Hepatocyte (in vitro differentiated cells): ENCODE data around the gene CMIP. TPM values are rescaled to one million over a fixed set of nuclear protein-coding genes. Genes with fewer than 3 reads are reported as not detected.

Source experiments
- DNase-seq: peaks from one replicate; pipeline ENCODE4 v3.0.0-alpha.2; 2016; ENCODE audit warnings: low spot score
- H2AFZ ChIP-seq: fragments of 200-600 bp; sonication (generic); 2 replicates; pipeline ENCODE4 v1.6.0; 2016; ENCODE audit warnings: antibody characterized with exemption, mild to moderate bottlenecking
- H3K27ac ChIP-seq: fragments of 200-600 bp; sonication (generic); 2 replicates; pipeline ENCODE4 v1.5.1; 2016; ENCODE audit warnings: mild to moderate bottlenecking
- H3K27me3 ChIP-seq: fragments of 200-600 bp; sonication (generic); 2 replicates; pipeline ENCODE4 v1.6.1; 2016
- H3K36me3 ChIP-seq: fragments of 200-600 bp; sonication (generic); replicated peaks from 2 replicates; pipeline ENCODE4 v1.5.1; 2016; ENCODE audit warnings: low read depth; ENCODE audit not compliant: insufficient read depth
- H3K4me1 ChIP-seq: fragments of 200-600 bp; sonication (generic); 2 replicates; pipeline ENCODE4 v1.5.1; 2016; ENCODE audit warnings: mild to moderate bottlenecking, moderate library complexity; ENCODE audit not compliant: insufficient read depth
- H3K4me2 ChIP-seq: fragments of 200-600 bp; sonication (generic); 2 replicates; pipeline ENCODE4 v1.6.0; 2016
- H3K4me3 ChIP-seq: fragments of 200-600 bp; sonication (generic); 2 replicates; pipeline ENCODE4 v1.5.1; 2016; ENCODE audit warnings: mild to moderate bottlenecking
- H3K79me2 ChIP-seq: fragments of 200-600 bp; sonication (generic); 2 replicates; pipeline ENCODE4 v1.6.0; 2017; ENCODE audit warnings: mild to moderate bottlenecking
- H3K9me2 ChIP-seq: fragments of 200-600 bp; sonication (generic); replicated peaks from 2 replicates; pipeline ENCODE4 v1.6.0; 2017; ENCODE audit warnings: mild to moderate bottlenecking; ENCODE audit not compliant: insufficient read depth
- H3K9me3 ChIP-seq: fragments of 200-600 bp; sonication (generic); 2 replicates; pipeline ENCODE4 v1.5.1; 2016; ENCODE audit warnings: low read depth, mild to moderate bottlenecking
- H4K20me1 ChIP-seq: fragments of 200-600 bp; sonication (generic); 2 replicates; pipeline ENCODE4 v1.6.0; 2016; ENCODE audit warnings: mild to moderate bottlenecking; ENCODE audit not compliant: insufficient read depth, poor library complexity, severe bottlenecking
- EZH2 ChIP-seq: fragments of 200-600 bp; sonication (generic); IDR thresholded peaks from 2 replicates; pipeline ENCODE4 v1.6.1; 2016; ENCODE audit warnings: antibody characterized with exemption, mild to moderate bottlenecking, borderline replicate concordance
- EZH2phosphoT487 ChIP-seq: fragments of 200-600 bp; sonication (generic); IDR thresholded peaks from one replicate; pipeline ENCODE4 v1.6.1; 2018; ENCODE audit warnings: antibody characterized with exemption, mild to moderate bottlenecking, low read depth, moderate library complexity; ENCODE audit not compliant: unreplicated experiment, severe bottlenecking
- WGBS: methylation state at CpG from one replicate; pipeline ENCODE4 v1.1.6; 2016; ENCODE audit warnings: low lambda C conversion rate; ENCODE audit errors: missing lambda C conversion rate; 5-methylcytosine and 5-hydroxymethylcytosine counted together
- polyA plus RNA-seq: library from polyadenylated mRNA; unstranded; fragments of >200 nt; fragmentation: Nextera tagmentation; extraction: Ambion mirVana; gene quantifications from 2 replicates; pipeline ENCODE4 v1.2.1, GENCODE V29; 2016
- total RNA-seq: library from RNA; depleted of rRNA; stranded (reverse); fragments of >200 nt; gene quantifications from 2 replicates; pipeline ENCODE4 v1.2.3, GENCODE V29; 2014
- TF ChIP-seq, protein P1 (sequence below): fragments of 200-600 bp; sonication (generic); IDR thresholded peaks from 2 replicates; pipeline ENCODE4 v1.5.1; 2016; ENCODE audit warnings: antibody characterized with exemption, mild to moderate bottlenecking; ENCODE audit not compliant: poor library complexity

CMIP gene
- total and polyA plus RNA-seq, 2 experiments from 2014 or later: 5.8 to 17.8 TPM

DNA sequence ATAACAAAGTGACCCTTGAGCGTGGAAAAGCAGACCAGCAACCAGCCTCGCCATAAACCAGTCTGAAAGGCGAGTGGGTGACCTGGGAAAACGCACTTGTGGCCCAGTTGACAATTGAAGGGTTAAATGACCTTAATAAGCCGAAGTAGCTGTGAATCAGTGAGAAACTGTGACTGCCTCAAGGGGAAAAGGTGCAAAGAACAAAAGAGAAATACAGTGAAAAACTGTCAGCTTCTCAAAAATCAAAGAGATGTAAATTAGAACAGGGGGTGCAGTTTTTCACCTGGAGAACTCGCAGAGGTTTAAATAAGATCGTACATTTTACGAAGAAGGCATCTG lies 124.1 kb downstream of the CMIP start:
- no peak for TF ChIP-seq EZH2
- TF ChIP-seq, protein P1, sequence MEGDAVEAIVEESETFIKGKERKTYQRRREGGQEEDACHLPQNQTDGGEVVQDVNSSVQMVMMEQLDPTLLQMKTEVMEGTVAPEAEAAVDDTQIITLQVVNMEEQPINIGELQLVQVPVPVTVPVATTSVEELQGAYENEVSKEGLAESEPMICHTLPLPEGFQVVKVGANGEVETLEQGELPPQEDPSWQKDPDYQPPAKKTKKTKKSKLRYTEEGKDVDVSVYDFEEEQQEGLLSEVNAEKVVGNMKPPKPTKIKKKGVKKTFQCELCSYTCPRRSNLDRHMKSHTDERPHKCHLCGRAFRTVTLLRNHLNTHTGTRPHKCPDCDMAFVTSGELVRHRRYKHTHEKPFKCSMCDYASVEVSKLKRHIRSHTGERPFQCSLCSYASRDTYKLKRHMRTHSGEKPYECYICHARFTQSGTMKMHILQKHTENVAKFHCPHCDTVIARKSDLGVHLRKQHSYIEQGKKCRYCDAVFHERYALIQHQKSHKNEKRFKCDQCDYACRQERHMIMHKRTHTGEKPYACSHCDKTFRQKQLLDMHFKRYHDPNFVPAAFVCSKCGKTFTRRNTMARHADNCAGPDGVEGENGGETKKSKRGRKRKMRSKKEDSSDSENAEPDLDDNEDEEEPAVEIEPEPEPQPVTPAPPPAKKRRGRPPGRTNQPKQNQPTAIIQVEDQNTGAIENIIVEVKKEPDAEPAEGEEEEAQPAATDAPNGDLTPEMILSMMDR: no peak
- no peak for TF ChIP-seq EZH2phosphoT487
- peak overlapping the region; percentile 39 for H3K4me2 ChIP-seq

DNA sequence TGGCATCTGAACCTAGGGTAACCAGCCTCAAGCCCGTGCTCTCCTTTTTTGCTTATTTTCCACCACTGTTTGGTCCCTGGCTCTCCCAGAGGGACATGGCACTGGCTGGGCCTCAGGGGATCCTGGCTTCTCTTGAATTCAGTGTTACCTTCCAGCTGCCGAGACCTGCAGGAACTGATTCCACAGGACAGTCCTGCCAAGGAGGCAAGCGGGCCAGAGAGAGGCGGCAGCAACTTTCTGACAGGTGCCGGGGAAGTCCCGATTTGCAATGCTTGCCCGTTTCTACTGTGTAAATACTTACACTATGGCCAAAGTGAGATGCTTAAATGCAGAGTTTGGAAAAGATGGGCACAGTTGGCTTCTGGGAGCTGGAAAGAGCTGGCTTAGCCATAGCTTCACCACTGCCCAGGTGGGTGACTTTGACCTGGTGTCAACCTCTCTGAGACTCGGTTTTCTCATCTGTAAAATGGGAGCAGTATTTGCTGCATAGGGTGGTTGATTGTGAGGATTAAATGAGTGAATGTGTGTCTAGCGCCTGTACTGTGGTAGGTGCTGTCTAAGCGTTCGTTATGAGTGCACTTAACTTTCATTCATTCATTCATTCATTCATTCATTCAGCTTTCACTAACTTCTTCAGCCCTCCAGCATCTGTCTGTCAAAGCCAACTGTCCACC lies 124.9 kb downstream of the CMIP start:
- Histone ChIP-seq H3K9me2 (no peaks in the 10 kb centered on the region), H3K27me3 (no peaks in the 10 kb centered on the region), H3K27ac (no peak overlapping the region), H3K36me3 (no peaks in the 10 kb centered on the region), H4K20me1 (peaks cover 31% of the 10 kb centered on the region), H3K4me1 (peaks cover 12% of the 10 kb centered on the region), H3K4me2 (no peak overlapping the region), H3K9me3 (no peaks in the 10 kb centered on the region), H3K4me3 (no peak overlapping the region), H2AFZ (no peak overlapping the region), H3K79me2 (peaks cover 89% of the 10 kb centered on the region)
- WGBS: 89% methylated on average over 11 of the region's 11 CpGs
- TF ChIP-seq EZH2 (no peak), EZH2phosphoT487 (no peak)
- TF ChIP-seq, protein P1: no peak
- DNase-seq: no peak

More for the DNA sequence above, 124.1 kb downstream of the CMIP start:
- Histone ChIP-seq H3K27me3 (no peaks in the 10 kb centered on the region), H4K20me1 (peaks cover 38% of the 10 kb centered on the region), H2AFZ (no peak overlapping the region), H3K36me3 (no peaks in the 10 kb centered on the region), H3K9me2 (no peaks in the 10 kb centered on the region), H3K4me3 (no peak overlapping the region), H3K79me2 (peaks cover 89% of the 10 kb centered on the region), H3K9me3 (no peaks in the 10 kb centered on the region), H3K27ac (no peak overlapping the region), H3K4me1 (peaks cover 12% of the 10 kb centered on the region)
- WGBS: 69% methylated on average over 8 of the region's 8 CpGs
- no peak for DNase-seq

DNA sequence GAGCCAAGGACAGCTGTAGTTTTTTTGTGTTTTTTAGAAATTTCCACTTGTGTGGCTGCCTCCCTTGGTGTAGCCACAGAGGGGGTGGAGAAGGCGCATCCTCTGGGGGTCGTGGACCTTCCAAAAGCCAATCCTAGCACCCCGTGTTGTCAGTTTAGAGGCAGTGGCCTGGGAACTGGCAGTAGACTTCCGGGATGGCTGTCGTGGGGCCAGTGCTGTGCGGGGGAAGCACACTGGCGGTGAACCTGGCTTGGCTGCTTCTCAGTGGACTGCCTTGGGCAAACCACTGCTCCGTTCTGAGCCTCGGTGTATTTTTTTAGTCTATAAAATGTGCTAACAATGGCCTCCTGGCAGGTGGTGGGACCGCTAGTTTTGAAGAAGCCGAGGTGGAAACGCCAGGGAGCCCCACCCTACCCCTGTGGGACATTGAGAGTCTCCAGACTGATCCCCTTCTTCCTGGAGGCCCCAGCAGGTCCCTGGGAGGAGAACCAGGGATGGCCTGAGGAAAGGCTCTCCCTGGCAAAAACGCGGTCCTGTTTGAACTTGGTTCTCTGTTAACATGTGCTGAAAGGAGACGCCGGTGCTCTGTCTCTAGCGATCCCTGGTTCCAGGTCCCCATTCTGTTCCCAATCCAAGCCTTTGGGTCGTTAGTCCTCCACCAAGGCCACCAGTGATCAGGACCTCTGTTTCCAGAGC lies 125.7 kb downstream of the CMIP start:
- Histone ChIP-seq H3K27me3 (no peaks in the 10 kb centered on the region), H3K4me2 (peak overlapping the region; percentile 20), H3K79me2 (peaks cover 89% of the 10 kb centered on the region), H3K9me2 (no peaks in the 10 kb centered on the region), H2AFZ (no peak overlapping the region), H3K36me3 (no peaks in the 10 kb centered on the region), H3K27ac (no peak overlapping the region), H3K4me1 (peaks cover 12% of the 10 kb centered on the region), H4K20me1 (peaks cover 25% of the 10 kb centered on the region), H3K9me3 (no peaks in the 10 kb centered on the region), H3K4me3 (no peak overlapping the region)
- WGBS: 74% methylated on average over 18 of the region's 18 CpGs
- TF ChIP-seq EZH2phosphoT487: no peak
- TF ChIP-seq EZH2: no peak
- TF ChIP-seq, protein P1: no peak
- no peak for DNase-seq
